Hippocampal formation (tissue), 2 donors: Measurements from ENCODE around the gene CCL26.
A peak's percentile ranks its signal among the peaks of the same experiment; 100 is the strongest.
"Not testable (repeated sequence)": the region's sequence is repeated elsewhere in the genome, so short reads cannot be mapped to it uniquely, and the experiment has no call there.

Experiments used
- DNase-seq, 2 donors: peaks; one replicate each; lab custom pipeline; 2025; lab: John Stamatoyannopoulos, UW

The CCL26 gene

GRCh38 chr7:75792567-75792966 lies 20.6 kb upstream of the CCL26 start:
- DNase-seq = not testable (repeated sequence)

- DNase-seq = no peak
Observed at GRCh38 chr7:75789361-75789924, 17.4 kb upstream of the CCL26 start.

- not testable (repeated sequence) for DNase-seq
Observed at GRCh38 chr7:75788154-75788847, 16.3 kb upstream of the CCL26 start.

GRCh38 chr7:75783058-75783457 lies 11.0 kb upstream of the CCL26 start:
- not testable (repeated sequence) for DNase-seq

- DNase-seq = not testable (repeated sequence)
Observed at GRCh38 chr7:75780647-75781273, 8.7 kb upstream of the CCL26 start.

- not testable (repeated sequence) for DNase-seq
Observed at GRCh38 chr7:75779516-75779915, 7.5 kb upstream of the CCL26 start.

- DNase-seq = not testable (repeated sequence)
Observed at GRCh38 chr7:75779035-75779434, 7.0 kb upstream of the CCL26 start.

GRCh38 chr7:75776295-75776971 lies 4.4 kb upstream of the CCL26 start:
- no peak for DNase-seq

GRCh38 chr7:75773958-75774357 lies 1.9 kb upstream of the CCL26 start:
- DNase-seq = not testable (repeated sequence)

- no peak for DNase-seq
Observed at GRCh38 chr7:75771224-75771623, 787 bp downstream of the CCL26 start.

- DNase-seq = peak in 1 of 2 donors; percentile 89
Observed at GRCh38 chr7:75762350-75762917, 9.6 kb downstream of the CCL26 start.

GRCh38 chr7:75761801-75762200 lies 10.2 kb downstream of the CCL26 start:
- DNase-seq = not testable (repeated sequence)

GRCh38 chr7:75758491-75758890 lies 13.5 kb downstream of the CCL26 start:
- DNase-seq = no peak

GRCh38 chr7:75757860-75758259 lies 14.2 kb downstream of the CCL26 start:
- no peak for DNase-seq

GRCh38 chr7:75756991-75757676 lies 14.9 kb downstream of the CCL26 start:
- DNase-seq = no peak

- no peak for DNase-seq
Observed at GRCh38 chr7:75756206-75756990, 15.6 kb downstream of the CCL26 start.

- no peak for DNase-seq
Observed at GRCh38 chr7:75743455-75743859, 28.6 kb downstream of the CCL26 start.

- no peak for DNase-seq
Observed at GRCh38 chr7:75740846-75741497, 31.0 kb downstream of the CCL26 start.

- DNase-seq = no peak
Observed at GRCh38 chr7:75739796-75740672, 32.0 kb downstream of the CCL26 start.
